Dedifferentiated amniotic fluid mesenchymal stem cell (primary cell): ENCODE measurements around the gene ZBTB3.
"Not testable (repeated sequence)": the region's sequence is repeated elsewhere in the genome, so short reads cannot be mapped to it uniquely, and the experiment has no call there.

Experiments
- DNase-seq: peaks from one replicate; pipeline ENCODE4 v3.0.0-alpha.2; 2016; ENCODE audit errors: extremely low spot score

The ZBTB3 gene

DNA sequence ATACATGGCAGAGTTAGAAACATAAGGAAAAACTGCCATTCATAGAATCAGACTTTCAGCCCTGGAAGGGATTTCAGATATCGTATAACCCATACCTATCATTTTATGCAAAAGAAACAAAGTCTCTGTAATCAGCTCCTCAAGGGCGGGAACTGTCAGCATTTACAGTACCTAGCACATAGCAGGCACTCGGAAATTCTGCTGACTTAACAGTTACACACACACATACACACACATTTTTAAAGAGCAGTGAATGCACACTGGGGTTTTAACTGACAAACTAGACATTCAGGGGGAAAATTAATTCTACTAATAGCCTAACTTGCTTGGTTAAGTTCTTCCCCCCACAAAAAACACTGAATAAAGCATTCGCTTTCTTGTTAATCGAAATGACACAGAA, 37.8 kb downstream of the ZBTB3 start:
- DNase-seq = no peak

DNA sequence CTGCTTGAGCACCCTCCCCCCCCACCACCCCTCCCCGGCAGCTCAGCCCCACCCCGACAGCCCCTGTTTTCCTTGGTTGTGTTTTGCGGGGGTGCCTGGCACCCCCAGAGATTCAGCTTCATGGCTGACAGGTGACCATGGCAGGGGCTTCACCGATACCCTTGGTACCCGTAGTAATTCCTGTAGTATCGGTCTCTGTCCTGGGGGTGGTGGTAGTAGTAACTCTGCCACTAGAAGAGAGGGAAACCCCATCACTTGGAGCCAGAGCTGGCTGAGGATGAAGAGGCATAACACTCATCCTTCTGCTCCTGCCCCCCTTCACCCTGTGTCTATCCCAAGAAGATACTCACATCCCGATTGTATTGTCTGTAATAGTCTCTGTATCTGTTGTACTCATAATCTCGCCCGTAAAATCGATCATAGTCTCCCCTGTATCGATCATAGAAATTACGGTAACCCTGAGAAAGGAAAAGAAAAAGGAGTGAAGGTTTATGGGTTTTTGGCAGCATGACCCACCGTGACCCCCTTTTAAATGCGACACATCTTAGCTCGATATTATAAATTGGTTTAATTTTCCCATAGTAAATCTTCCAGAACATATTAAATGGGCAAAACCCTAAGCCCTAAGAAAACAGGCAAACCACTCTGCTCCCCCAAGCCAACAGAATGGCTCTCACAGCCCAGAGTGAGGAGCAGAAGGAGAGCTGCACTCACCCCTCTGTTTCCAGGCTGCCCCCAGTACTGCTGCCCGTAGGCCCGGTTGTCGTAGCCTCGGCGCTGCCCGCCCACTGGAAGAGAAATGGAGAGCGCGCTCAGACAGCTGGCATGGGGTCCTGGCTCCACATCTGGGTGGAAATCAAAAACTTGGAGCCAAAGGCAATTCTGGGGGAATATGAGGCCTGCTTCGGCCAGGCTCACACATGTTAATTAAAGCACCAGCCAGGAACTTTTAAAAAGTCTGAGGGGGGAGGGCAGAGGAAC, 38.5 kb downstream of the ZBTB3 start:
- DNase-seq = no peak

DNA sequence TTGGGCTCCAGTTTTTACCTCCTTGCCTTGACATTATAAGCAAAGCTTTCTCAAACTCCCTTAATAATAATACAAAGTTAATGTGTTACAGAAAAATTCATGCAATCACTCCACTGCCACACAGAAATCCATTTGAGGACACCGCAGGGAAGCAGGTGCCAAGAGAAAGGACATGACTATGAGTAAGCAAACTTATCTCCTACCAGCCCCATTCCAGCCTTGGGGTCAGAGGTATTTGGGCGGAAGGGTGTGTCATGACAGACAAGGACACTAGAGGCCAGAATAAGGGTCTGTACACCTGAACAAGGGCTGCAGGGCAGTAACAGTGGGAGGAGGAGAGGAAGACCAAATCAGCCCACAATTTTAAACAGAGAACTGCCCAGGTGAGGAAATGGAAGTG, 40.6 kb downstream of the ZBTB3 start:
- no peak for DNase-seq

DNA sequence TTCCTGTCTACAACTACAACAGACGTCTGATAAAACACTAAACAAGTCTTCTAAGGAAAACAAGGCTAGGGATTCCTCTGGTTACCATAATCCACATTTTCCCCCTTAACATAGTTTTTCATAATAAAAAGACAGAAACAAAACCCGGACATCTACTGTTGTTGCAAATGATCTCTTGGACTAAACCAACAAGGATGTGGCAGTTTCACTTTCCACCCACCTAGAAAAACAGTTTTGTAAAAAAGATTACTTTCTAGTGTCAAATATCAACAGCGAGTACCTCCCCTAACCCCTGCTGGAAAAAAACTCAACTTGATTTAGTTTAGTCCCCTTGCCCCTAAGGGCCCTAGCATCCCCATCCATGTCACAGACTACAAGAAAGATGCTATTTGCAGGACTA, 41.1 kb downstream of the ZBTB3 start:
- no peak for DNase-seq

DNA sequence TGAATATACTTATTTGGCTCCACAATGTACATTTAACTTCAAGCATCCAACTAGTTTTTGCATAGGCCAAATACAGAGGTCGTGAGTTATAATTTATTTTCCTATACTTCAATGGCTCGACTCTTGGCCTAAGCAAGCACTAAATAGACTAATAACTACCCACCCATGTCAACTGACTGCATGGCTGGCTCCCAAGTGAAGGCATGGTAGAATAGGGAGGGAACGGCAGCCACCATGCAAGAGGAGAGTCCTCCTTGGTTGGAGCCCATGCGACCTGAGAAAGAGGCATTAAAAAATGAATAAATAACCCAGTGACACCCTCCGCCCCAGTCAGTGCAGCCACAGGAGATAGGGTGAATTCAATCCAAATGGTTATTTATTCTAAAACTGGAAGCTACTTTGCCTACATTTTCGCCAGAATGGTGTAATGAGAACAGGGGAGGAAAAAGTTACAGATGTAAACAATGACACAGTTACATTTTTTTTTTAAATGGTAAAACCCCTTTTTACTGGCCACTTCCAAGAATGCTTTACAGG, 41.6 kb downstream of the ZBTB3 start:
- no peak for DNase-seq

DNA sequence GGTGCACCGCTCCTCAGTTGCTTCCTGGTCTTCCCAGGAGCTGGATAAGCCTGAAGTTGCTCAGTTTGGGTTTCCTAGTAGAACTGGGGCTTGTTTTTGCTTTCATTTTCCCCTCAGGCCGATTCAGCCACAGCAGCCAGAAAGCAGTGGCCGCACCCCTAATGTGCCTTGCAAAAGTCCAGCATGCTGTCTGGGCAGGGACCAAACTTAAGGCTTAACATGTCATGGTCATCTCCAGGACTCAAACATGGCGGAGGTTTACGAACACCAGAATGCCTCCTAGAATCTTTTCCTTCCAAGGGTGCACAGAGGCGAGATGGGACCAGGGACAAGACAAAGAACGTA, 44.0 kb downstream of the ZBTB3 start:
- no peak for DNase-seq

DNA sequence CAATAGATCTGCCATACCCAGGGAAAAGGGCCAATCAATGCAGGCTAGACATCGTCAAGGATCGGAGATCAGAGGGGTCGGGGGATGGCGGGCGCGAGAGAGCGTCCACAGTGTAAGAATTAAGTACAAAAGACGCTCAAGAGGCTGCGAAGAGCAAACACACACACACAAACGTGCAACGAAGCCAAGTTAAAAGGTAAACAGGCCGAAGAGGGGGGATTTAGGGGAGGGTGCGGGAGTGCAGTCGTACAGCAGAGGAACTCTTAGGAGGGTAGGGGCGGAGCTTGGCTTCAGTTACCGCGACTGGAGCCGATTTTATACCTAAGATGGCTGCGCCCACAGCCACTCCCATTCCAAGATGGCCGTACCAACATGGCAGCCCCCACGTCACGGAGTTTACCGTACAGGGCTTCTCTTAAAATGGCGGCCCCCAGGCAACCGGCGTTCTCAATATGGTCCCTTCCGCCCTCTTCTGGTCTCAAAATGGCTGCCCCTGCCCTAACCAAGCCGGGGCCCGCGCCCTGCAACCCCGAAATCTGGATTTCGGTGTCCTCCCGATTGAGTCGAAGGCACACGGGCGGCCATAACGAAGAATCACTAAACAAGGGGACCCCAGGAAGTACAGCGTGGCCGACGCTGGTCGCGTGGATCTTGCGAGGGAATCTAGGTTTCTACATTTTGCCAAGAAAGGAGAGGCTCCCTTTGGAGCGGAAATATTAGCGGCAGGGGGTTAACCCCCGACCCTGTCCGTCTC, 44.5 kb downstream of the ZBTB3 start:
- DNase-seq = peak; percentile 91

DNA sequence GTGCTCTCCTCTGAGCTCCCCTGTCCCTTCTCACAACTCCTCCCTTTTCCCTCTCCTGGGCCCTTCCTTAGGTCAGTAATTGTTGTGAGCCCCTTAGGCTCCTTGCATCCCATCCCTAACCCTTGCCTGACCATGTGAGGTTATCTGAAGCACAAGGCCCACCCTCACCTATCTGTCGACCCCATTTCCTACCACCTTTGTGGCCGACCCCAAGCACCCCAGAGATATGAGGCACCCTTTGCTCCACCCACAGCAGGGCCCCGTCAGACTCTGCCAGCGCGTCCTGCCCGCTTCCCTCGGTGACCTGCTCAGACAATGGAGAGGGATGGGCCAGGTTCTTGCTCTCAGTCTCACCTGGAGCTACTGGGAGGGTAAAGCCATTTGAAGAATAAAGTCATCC, 45.2 kb downstream of the ZBTB3 start:
- DNase-seq = no peak

DNA sequence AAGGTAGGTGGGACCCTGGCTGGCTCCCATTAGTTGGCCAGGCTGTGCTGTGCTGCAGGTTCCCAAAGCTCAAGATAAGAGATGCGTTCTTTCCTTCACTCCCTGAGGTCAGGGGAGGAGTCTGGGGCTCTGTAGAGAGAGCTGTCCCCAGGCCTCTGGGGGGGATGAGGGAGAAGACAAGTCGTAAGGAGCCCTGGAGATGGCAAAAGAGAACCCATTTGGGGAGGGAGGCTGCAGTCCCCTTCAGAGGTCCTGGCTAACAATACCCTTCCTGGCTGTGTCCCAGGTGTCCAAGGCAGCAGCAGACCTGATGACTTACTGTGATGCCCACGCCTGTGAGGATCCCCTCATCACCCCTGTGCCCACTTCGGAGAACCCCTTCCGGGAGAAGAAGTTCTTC, 45.6 kb downstream of the ZBTB3 start:
- DNase-seq = no peak

DNA sequence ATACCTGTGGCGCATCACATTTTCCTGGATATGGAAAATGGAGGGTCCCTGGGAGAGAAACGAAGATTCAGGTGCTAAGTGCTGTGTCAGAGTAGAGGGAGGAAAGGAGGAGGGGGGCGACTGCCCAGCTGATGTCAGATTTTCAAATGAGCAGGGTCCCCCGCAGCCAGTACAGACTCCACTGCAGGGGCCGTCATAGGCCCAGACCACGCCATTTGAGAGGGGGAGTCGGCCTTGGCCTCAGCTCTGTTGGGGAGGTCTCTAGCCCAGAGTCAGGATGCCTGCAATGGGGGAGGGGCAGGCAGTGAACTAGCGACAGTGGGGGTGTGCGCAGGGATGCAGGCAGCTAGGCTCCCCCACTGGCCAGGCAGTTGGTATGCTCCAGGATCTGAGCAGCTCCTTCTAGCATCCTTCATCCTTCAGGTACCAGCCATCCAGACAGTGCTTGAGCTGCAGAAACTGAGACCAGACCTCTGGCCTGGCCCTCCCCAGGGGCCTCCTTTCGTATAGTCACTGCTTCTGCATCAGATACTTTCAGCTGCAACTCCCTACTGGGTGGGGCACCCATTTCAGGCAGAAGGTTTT, 46.6 kb downstream of the ZBTB3 start, which contains the start of the genes BSCL2 and GNG3:
TSS of gene BSCL2 (minus strand) at position 148 of the 585 bp plus-strand sequence. CDS start 229 bp downstream, outside the sequence.
TSS of gene GNG3 (plus strand) at position 400 of the 585 bp plus-strand sequence. CDS start 620 bp downstream, outside the sequence.
- DNase-seq = no peak

DNA sequence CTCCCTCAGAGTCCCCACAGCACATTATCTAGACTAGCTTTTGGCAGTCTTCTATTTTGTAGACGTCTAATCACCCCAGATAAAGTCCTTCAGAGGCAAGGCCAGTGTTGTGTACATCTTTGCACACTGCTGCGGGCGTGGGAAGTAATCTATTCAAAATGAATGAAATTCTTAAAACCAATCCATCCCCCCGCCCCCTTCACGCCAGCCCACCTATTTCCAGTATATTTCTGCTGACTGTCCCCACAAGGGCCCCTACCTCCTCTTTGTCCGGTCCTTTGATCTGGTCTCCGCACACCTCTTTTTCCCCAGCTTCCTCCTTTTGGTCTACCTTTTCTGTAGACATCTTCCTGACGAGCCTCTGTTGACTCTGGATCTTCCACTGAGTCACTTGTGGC, 47.1 kb downstream of the ZBTB3 start:
- no peak for DNase-seq

DNA sequence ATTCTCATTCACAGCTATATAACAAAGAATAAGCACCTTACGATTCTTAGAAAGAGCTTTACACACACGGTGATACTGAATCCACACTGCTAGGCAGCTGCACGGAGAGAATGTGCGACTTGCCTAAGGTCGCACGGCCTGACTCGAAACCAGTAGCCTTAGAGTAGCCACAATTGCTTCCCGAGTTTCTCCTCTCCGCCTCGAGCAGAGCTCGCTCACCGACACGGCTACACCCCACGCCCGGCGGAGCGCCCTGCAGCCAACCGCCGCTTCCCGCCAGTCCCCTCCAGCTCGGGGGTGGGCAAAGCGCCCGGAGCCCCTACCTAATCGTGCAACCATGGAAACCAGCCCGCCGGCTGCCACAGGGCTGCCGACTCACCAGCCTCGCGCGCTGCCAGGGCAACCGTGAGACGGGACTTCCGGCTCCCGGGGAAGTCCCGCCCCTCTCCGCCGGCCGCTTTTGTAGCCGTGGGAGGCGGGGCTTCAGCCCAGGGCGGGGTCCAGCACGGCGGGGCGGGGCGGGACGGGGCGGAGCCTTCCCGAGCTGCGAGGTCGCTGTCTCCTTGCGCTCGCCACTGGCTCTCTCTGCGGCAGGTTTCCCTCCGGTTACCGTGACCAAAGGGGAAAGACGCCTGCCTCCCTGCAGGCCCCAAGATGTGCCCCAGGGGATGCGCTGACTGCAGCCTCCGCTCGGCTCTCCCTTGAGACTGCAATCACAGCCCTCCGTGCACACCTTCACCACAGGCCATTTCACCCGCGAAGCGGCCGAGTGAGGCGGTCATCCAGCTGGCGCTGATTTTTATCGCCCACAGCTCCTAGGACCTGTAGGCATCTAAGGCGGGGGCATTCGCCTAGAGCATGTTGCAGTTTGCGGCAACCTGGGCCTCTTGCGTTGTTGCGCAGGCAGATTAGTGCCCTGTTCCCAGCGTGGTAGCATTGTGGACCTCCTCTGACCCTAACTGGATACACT, 47.8 kb downstream of the ZBTB3 start:
- peak; percentile 89 for DNase-seq

DNA sequence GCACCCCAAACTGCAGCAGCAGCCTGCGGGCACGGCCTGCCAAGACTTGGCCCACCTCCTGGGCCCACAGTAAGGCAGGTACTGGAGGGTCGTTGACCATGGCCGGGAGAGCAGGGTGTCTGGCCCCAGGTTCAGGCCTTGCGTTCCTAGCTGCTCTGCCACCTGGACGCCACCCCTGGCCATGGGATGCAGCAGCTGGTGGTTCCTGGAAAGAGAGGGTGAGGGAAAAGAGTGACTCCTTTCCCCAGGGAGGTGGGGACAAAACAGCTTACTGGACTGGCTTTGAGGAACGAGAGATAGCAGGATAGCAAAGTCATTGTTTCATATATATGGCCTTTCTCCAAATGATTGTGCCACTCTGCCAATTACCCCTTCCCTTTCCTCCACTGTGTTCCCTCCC, 48.5 kb downstream of the ZBTB3 start:
- no peak for DNase-seq

DNA sequence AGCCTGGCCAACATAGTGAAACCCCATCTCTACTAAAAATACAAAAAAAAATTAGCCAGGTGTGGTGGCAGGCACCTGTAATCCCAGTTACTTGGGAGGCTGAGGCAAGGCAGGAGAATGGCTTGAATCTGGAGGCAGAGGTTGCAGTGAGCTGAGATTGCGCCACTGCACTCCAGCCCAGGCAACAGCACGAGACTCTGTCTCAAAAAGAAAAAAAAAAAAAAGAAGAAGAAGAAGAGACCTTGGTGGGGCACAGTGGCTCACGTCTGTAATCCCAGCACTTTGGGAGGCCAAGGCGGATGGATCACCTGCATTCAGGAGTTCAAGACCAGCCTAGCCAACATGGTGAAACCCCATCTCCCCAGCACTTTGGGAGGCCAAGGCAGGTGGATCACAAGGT, 50.0 kb downstream of the ZBTB3 start:
- DNase-seq = not testable (repeated sequence)

DNA sequence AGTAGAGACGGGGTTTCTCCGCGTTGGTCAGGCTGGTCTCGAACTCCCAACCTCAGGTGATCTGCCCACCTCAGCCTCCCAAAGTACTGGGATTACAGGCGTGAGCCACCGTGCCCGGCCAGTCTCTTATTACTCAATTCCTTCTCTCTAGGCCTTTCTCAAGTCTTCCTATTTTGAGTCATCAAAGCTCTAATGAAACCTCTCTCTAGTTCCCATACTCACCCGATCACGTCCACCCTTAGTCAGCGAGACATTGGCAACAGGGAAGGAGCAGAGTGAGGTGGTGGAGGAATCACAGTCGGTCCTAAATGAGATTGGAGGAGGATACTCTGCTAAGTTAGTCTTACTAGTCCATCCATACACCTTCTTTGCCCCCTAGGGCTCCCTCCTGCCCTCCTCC, 51.7 kb downstream of the ZBTB3 start:
- DNase-seq = no peak
